ENCODE data around the gene ODAD4. TPM values are rescaled to one million over a fixed set of nuclear protein-coding genes. Genes with fewer than 3 reads are reported as not detected.

Gene ODAD4
- polyA plus RNA-seq, 3 donors, result 0.04 to 0.28 (median 0.23) TPM

DNA sequence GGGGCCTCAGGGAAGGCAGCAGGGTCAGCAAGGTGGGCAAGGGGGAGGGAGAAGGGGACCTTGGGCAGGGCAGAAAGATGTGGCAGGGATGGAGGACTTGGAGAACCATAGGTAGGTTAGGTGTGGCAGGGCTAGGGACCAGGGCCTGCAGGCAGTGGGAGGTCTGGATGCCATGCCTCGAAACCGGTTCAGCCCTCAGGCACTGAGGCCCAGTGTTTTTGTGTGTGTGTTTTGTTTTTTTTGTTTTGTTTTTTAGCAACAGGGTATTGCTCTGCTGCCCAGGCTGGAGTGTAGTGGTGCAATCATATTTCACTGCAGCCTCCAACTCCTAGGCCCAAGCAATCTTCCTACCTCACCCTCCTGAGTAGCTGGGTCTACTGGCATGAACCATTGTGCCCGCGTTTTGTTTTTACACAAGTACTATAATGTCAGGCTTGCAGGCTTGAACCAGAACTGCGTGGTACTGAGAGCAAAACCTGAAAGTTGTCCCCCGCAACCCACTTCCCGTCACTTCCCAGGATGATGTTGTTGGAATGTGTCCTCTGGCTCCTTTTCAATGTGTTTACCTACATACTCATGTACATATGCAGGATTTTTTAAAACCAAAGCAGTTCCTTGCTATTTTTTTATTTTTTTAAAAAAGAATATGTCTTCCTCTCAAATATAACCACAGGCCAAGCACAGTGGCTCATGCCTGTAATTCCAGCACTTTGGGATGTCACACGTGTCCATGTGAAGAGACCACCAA lies 12.4 kb downstream of the ODAD4 start:
- TF ChIP-seq, protein P1, sequence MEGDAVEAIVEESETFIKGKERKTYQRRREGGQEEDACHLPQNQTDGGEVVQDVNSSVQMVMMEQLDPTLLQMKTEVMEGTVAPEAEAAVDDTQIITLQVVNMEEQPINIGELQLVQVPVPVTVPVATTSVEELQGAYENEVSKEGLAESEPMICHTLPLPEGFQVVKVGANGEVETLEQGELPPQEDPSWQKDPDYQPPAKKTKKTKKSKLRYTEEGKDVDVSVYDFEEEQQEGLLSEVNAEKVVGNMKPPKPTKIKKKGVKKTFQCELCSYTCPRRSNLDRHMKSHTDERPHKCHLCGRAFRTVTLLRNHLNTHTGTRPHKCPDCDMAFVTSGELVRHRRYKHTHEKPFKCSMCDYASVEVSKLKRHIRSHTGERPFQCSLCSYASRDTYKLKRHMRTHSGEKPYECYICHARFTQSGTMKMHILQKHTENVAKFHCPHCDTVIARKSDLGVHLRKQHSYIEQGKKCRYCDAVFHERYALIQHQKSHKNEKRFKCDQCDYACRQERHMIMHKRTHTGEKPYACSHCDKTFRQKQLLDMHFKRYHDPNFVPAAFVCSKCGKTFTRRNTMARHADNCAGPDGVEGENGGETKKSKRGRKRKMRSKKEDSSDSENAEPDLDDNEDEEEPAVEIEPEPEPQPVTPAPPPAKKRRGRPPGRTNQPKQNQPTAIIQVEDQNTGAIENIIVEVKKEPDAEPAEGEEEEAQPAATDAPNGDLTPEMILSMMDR (IDR thresholded peaks at IDR 0.05), result no peak

GRCh38 chr17:41943492-41943891 lies 13.1 kb downstream of the ODAD4 start:
- H3K79me2 ChIP-seq (ENCODE audit: insufficient read depth, low read length), result no peaks in the 10 kb centered on the region
- no peak overlapping the region for H3K4me2 ChIP-seq (replicated peaks; ENCODE audit: extremely low read depth, low read length, poor library complexity, severe bottlenecking)
- no peak overlapping the region for H2AFZ ChIP-seq (ENCODE audit: insufficient read depth, low read depth, low read length, poor library complexity, severe bottlenecking)
- intact Hi-C loops (cut with micrococcal nuclease), result no loop called here
- no peak overlapping the region for H3K9ac ChIP-seq (ENCODE audit: insufficient read depth, low read length, poor library complexity, severe bottlenecking)
- WGBS (ENCODE audit: insufficient coverage), result 100% methylated on average over 2 of the region's 3 CpGs
- peaks cover 0 to 4% (median 2%) of the 10 kb centered on the region in 3 donors for H3K27me3 Mint-ChIP-seq (ENCODE audit: low read depth in 3 of 3)
- H3K4me3 Mint-ChIP-seq, result no peak overlapping the region
- DNase-seq, result no peak
- TF ChIP-seq, protein P1 (IDR thresholded peaks at IDR 0.05), result no peak
- H3K27me3 ChIP-seq (ENCODE audit: control insufficient read depth in 2 of 2, insufficient read depth in 2 of 2, low read length in 2 of 2), result no peaks in the 10 kb centered on the region
- peaks cover 0 to 3% (median 0%) of the 10 kb centered on the region in 7 donors for H3K9me3 Mint-ChIP-seq
- H4K20me1 ChIP-seq (ENCODE audit: insufficient read depth, low read length), result no peaks in the 10 kb centered on the region
- no peaks in the 10 kb centered on the region for H3K36me3 ChIP-seq (replicated peaks in 1 of 2; ENCODE audit: control insufficient read depth in 1 of 2, insufficient read depth in 2 of 2, low read length in 2 of 2)
- H3K36me3 Mint-ChIP-seq, result no peaks in the 10 kb centered on the region
- H3K4me1 Mint-ChIP-seq, result no peaks in the 10 kb centered on the region
- H3K27ac Mint-ChIP-seq, result no peak overlapping the region
- H3K9me3 ChIP-seq (replicated peaks in 1 of 2; ENCODE audit: control insufficient read depth in 1 of 2, insufficient read depth in 1 of 2, low read length in 2 of 2), result no peaks in the 10 kb centered on the region
- H3K4me1 ChIP-seq (ENCODE audit: control insufficient read depth in 1 of 2, insufficient read depth in 2 of 2, low read length in 2 of 2), result no peaks in the 10 kb centered on the region
- H3K4me3 ChIP-seq (replicated peaks in 1 of 3; ENCODE audit: low read depth in 2 of 3, low read length in 3 of 3), result no peak overlapping the region
- no peak overlapping the region for H3K27ac ChIP-seq (ENCODE audit: low read depth in 1 of 2, low read length in 2 of 2)

More for the DNA sequence above, 12.4 kb downstream of the ODAD4 start:
- intact Hi-C loops (cut with micrococcal nuclease), result no loop called here
- Histone ChIP-seq H3K27ac (ENCODE audit: low read depth in 1 of 2, low read length in 2 of 2) (no peak overlapping the region), H3K9ac (ENCODE audit: insufficient read depth, low read length, poor library complexity, severe bottlenecking) (no peak overlapping the region), H2AFZ (ENCODE audit: insufficient read depth, low read depth, low read length, poor library complexity, severe bottlenecking) (no peak overlapping the region), H3K4me1 (ENCODE audit: control insufficient read depth in 1 of 2, insufficient read depth in 2 of 2, low read length in 2 of 2) (no peaks in the 10 kb centered on the region), H3K4me3 (replicated peaks in 1 of 3; ENCODE audit: low read depth in 2 of 3, low read length in 3 of 3) (no peak overlapping the region), H3K36me3 (replicated peaks in 1 of 2; ENCODE audit: control insufficient read depth in 1 of 2, insufficient read depth in 2 of 2, low read length in 2 of 2) (no peaks in the 10 kb centered on the region), H3K4me2 (replicated peaks; ENCODE audit: extremely low read depth, low read length, poor library complexity, severe bottlenecking) (no peak overlapping the region), H3K79me2 (ENCODE audit: insufficient read depth, low read length) (no peaks in the 10 kb centered on the region), H4K20me1 (ENCODE audit: insufficient read depth, low read length) (no peaks in the 10 kb centered on the region), H3K9me3 (replicated peaks in 1 of 2; ENCODE audit: control insufficient read depth in 1 of 2, insufficient read depth in 1 of 2, low read length in 2 of 2) (no peaks in the 10 kb centered on the region), H3K27me3 (ENCODE audit: control insufficient read depth in 2 of 2, insufficient read depth in 2 of 2, low read length in 2 of 2) (no peaks in the 10 kb centered on the region)
- Mint-ChIP-seq H3K36me3 (no peaks in the 10 kb centered on the region), H3K27me3 (ENCODE audit: low read depth in 3 of 3) (peaks cover 0 to 4% (median 2%) of the 10 kb centered on the region in 3 donors), H3K4me1 (no peaks in the 10 kb centered on the region), H3K9me3 (peaks cover 0 to 3% (median 0%) of the 10 kb centered on the region in 7 donors), H3K4me3 (no peak overlapping the region), H3K27ac (no peak overlapping the region)
- 100% methylated on average over 3 of the region's 8 CpGs for WGBS (ENCODE audit: insufficient coverage)
- no peak for DNase-seq

Measured in CD14-positive monocyte (primary cell).